ENCODE data around the gene HOXA1.

HOXA1 gene

DNA sequence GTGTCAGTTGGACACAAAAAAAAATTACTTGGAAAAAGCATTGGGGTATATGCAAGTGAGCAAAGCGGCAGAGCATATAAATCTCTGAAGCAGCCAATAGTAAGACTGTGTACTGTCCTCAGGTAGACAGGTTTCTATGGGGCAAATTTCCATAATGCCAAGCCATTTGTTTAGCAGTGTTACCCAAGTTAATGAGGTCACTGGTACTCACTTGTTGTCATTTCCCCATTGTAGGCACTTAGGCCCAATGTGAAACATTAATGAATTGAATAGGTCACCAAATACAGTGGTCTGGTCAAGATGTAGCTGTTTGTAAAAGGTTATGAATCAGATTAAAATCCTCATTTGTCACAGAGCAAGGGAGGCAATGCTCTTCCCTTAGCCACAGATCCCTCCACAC lies 27.5 kb downstream of the HOXA1 start:
- H2BK15ac ChIP-seq (ENCODE audit: low read depth, poor library complexity, severe bottlenecking): no peak overlapping the region
- no peaks in the 10 kb centered on the region for H3K27me3 ChIP-seq (ENCODE audit: control insufficient read depth in 1 of 2, insufficient read depth in 1 of 2, low read length in 2 of 2)
- H4K8ac ChIP-seq (ENCODE audit: low read length): no peak overlapping the region
- H3K79me1 ChIP-seq (replicated peaks; ENCODE audit: low read length, poor library complexity, severe bottlenecking): no peaks in the 10 kb centered on the region
- no peak overlapping the region for H4K91ac ChIP-seq (ENCODE audit: low read length)
- no peak overlapping the region for H3K9ac ChIP-seq (ENCODE audit: low read length)
- H3K18ac ChIP-seq (ENCODE audit: low read depth in 1 of 2, low read length in 2 of 2): no peak overlapping the region
- 90% methylated on average over 1 of the region's 1 CpG for WGBS
- no peak overlapping the region for H3K4me2 ChIP-seq (ENCODE audit: low read length, poor library complexity, severe bottlenecking)
- H3K14ac ChIP-seq (ENCODE audit: low read length in 2 of 2): no peak overlapping the region
- no peak for DNase-seq
- H2AFZ ChIP-seq (ENCODE audit: low read depth, low read length): no peak overlapping the region
- no peak overlapping the region for H2BK5ac ChIP-seq (ENCODE audit: low read depth, low read length, poor library complexity, severe bottlenecking)
- no peak overlapping the region for H3K4me3 ChIP-seq (ENCODE audit: insufficient read depth in 1 of 2, low read depth in 1 of 2, low read length in 2 of 2)
- no peak overlapping the region for H3K23ac ChIP-seq (ENCODE audit: low read length in 2 of 2)
- no peak overlapping the region for H2AK5ac ChIP-seq (ENCODE audit: low read length, severe bottlenecking)
- H2BK120ac ChIP-seq (ENCODE audit: low read depth, low read length): no peak overlapping the region
- no peaks in the 10 kb centered on the region for H3K4me1 ChIP-seq (ENCODE audit: control insufficient read depth, insufficient read depth, low read depth, low read length)
- no peak overlapping the region for H2BK12ac ChIP-seq (ENCODE audit: low read length in 2 of 2)
- H3K36me3 ChIP-seq (ENCODE audit: control insufficient read depth in 1 of 2, insufficient read depth in 2 of 2, low read depth in 1 of 2, low read length in 2 of 2): no peaks in the 10 kb centered on the region
- H3K27ac ChIP-seq (ENCODE audit: low read length, poor library complexity, severe bottlenecking): no peak overlapping the region
- H3K9me3 ChIP-seq (ENCODE audit: control insufficient read depth, low read length): no peaks in the 10 kb centered on the region
- H3K4ac ChIP-seq (ENCODE audit: low read depth in 1 of 2, low read length in 2 of 2): no peak overlapping the region

- no peaks in the 10 kb centered on the region for H3K4me1 ChIP-seq (ENCODE audit: control insufficient read depth, insufficient read depth, low read depth, low read length)
- H3K4ac ChIP-seq (ENCODE audit: low read depth in 1 of 2, low read length in 2 of 2): no peak overlapping the region
- H2BK5ac ChIP-seq (ENCODE audit: low read depth, low read length, poor library complexity, severe bottlenecking): no peak overlapping the region
- H4K8ac ChIP-seq (ENCODE audit: low read length): no peak overlapping the region
- no peak overlapping the region for H3K23ac ChIP-seq (ENCODE audit: low read length in 2 of 2)
- no peak overlapping the region for H2BK12ac ChIP-seq (ENCODE audit: low read length in 2 of 2)
- no peak overlapping the region for H3K9ac ChIP-seq (ENCODE audit: low read length)
- no peak overlapping the region for H3K27ac ChIP-seq (ENCODE audit: low read length, poor library complexity, severe bottlenecking)
- H2AK5ac ChIP-seq (ENCODE audit: low read length, severe bottlenecking): no peak overlapping the region
- no peak overlapping the region for H3K4me2 ChIP-seq (ENCODE audit: low read length, poor library complexity, severe bottlenecking)
- H2BK15ac ChIP-seq (ENCODE audit: low read depth, poor library complexity, severe bottlenecking): no peak overlapping the region
- H3K14ac ChIP-seq (ENCODE audit: low read length in 2 of 2): no peak overlapping the region
- H3K79me1 ChIP-seq (replicated peaks; ENCODE audit: low read length, poor library complexity, severe bottlenecking): no peaks in the 10 kb centered on the region
- H4K91ac ChIP-seq (ENCODE audit: low read length): no peak overlapping the region
- H3K36me3 ChIP-seq (ENCODE audit: control insufficient read depth in 1 of 2, insufficient read depth in 2 of 2, low read depth in 1 of 2, low read length in 2 of 2): no peaks in the 10 kb centered on the region
- DNase-seq: peak; percentile 44
- no peaks in the 10 kb centered on the region for H3K9me3 ChIP-seq (ENCODE audit: control insufficient read depth, low read length)
- no peak overlapping the region for H2BK120ac ChIP-seq (ENCODE audit: low read depth, low read length)
- H2AFZ ChIP-seq (ENCODE audit: low read depth, low read length): no peak overlapping the region
- WGBS: 63% methylated on average over 2 of the region's 3 CpGs
- no peak overlapping the region for H3K4me3 ChIP-seq (ENCODE audit: insufficient read depth in 1 of 2, low read depth in 1 of 2, low read length in 2 of 2)
- H3K18ac ChIP-seq (ENCODE audit: low read depth in 1 of 2, low read length in 2 of 2): no peak overlapping the region
- H3K27me3 ChIP-seq (ENCODE audit: control insufficient read depth in 1 of 2, insufficient read depth in 1 of 2, low read length in 2 of 2): no peaks in the 10 kb centered on the region
These were observed 29.7 kb downstream of the HOXA1 start for GRCh38 chr7:27066148-27066547.

DNA sequence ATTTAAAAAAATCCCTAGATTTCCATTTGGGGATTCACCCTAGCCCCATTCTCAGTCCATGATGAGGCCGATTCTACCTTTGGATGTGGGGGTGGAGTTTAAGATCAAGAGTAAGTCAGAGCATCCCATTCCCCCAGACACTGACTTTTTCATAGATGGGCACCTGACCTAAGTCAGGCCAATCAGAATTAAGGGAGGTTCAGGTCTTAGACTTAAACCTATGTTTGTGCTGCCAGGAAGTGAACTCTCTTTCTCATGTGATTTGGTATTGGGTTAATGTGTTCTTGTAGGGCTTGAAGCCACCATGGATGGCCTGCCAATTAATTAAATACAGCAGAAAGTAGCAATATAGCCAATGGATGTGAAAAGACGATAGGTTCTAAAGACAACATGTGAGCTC lies 30.1 kb downstream of the HOXA1 start:
- Histone ChIP-seq H2AK5ac (ENCODE audit: low read length, severe bottlenecking) (no peak overlapping the region), H3K23ac (ENCODE audit: low read length in 2 of 2) (no peak overlapping the region), H3K79me1 (replicated peaks; ENCODE audit: low read length, poor library complexity, severe bottlenecking) (no peaks in the 10 kb centered on the region), H2BK15ac (ENCODE audit: low read depth, poor library complexity, severe bottlenecking) (no peak overlapping the region), H3K4me2 (ENCODE audit: low read length, poor library complexity, severe bottlenecking) (no peak overlapping the region), H3K27ac (ENCODE audit: low read length, poor library complexity, severe bottlenecking) (no peak overlapping the region), H4K91ac (ENCODE audit: low read length) (no peak overlapping the region), H3K36me3 (ENCODE audit: control insufficient read depth in 1 of 2, insufficient read depth in 2 of 2, low read depth in 1 of 2, low read length in 2 of 2) (no peaks in the 10 kb centered on the region), H3K9ac (ENCODE audit: low read length) (no peak overlapping the region), H3K4ac (ENCODE audit: low read depth in 1 of 2, low read length in 2 of 2) (no peak overlapping the region), H3K4me3 (ENCODE audit: insufficient read depth in 1 of 2, low read depth in 1 of 2, low read length in 2 of 2) (no peak overlapping the region), H2AFZ (ENCODE audit: low read depth, low read length) (no peak overlapping the region), H2BK5ac (ENCODE audit: low read depth, low read length, poor library complexity, severe bottlenecking) (no peak overlapping the region), H3K9me3 (ENCODE audit: control insufficient read depth, low read length) (no peaks in the 10 kb centered on the region), H4K8ac (ENCODE audit: low read length) (no peak overlapping the region), H3K18ac (ENCODE audit: low read depth in 1 of 2, low read length in 2 of 2) (no peak overlapping the region), H2BK120ac (ENCODE audit: low read depth, low read length) (no peak overlapping the region), H2BK12ac (ENCODE audit: low read length in 2 of 2) (no peak overlapping the region), H3K27me3 (ENCODE audit: control insufficient read depth in 1 of 2, insufficient read depth in 1 of 2, low read length in 2 of 2) (no peaks in the 10 kb centered on the region), H3K4me1 (ENCODE audit: control insufficient read depth, insufficient read depth, low read depth, low read length) (no peaks in the 10 kb centered on the region), H3K14ac (ENCODE audit: low read length in 2 of 2) (no peak overlapping the region)
- 78% methylated on average over 1 of the region's 2 CpGs for WGBS
- no peak for DNase-seq

DNA sequence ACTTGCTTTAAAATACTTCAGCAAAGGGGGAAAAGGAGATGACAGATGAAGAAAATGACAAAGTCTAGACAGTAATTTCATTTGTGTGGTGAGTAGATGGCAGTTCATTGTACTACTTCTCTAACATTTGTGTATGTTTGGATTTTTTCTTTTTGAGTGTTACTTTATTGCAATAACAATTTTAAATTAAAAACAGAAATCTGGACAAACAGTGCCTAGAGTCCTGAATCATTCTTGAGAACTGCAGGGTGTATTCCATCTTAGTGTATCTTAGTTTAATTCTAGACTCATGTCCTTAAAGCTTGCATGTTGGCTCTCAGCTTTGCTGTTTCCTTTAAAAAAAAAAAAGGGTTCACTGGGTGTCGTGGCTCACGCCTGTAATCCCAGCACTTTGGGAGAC lies 31.1 kb downstream of the HOXA1 start:
- Histone ChIP-seq H2BK15ac (ENCODE audit: low read depth, poor library complexity, severe bottlenecking) (no peak overlapping the region), H3K4me1 (ENCODE audit: control insufficient read depth, insufficient read depth, low read depth, low read length) (no peaks in the 10 kb centered on the region), H2BK120ac (ENCODE audit: low read depth, low read length) (no peak overlapping the region), H3K18ac (ENCODE audit: low read depth in 1 of 2, low read length in 2 of 2) (no peak overlapping the region), H2BK5ac (ENCODE audit: low read depth, low read length, poor library complexity, severe bottlenecking) (no peak overlapping the region), H3K36me3 (ENCODE audit: control insufficient read depth in 1 of 2, insufficient read depth in 2 of 2, low read depth in 1 of 2, low read length in 2 of 2) (no peaks in the 10 kb centered on the region), H3K4me3 (ENCODE audit: insufficient read depth in 1 of 2, low read depth in 1 of 2, low read length in 2 of 2) (no peak overlapping the region), H3K27ac (ENCODE audit: low read length, poor library complexity, severe bottlenecking) (no peak overlapping the region), H3K9me3 (ENCODE audit: control insufficient read depth, low read length) (no peaks in the 10 kb centered on the region), H4K8ac (ENCODE audit: low read length) (no peak overlapping the region), H3K23ac (ENCODE audit: low read length in 2 of 2) (no peak overlapping the region), H3K27me3 (ENCODE audit: control insufficient read depth in 1 of 2, insufficient read depth in 1 of 2, low read length in 2 of 2) (no peaks in the 10 kb centered on the region), H4K91ac (ENCODE audit: low read length) (no peak overlapping the region), H3K4me2 (ENCODE audit: low read length, poor library complexity, severe bottlenecking) (no peak overlapping the region), H3K79me1 (replicated peaks; ENCODE audit: low read length, poor library complexity, severe bottlenecking) (no peaks in the 10 kb centered on the region), H2AFZ (ENCODE audit: low read depth, low read length) (no peak overlapping the region), H2AK5ac (ENCODE audit: low read length, severe bottlenecking) (no peak overlapping the region), H3K9ac (ENCODE audit: low read length) (peak overlapping the region; percentile 10), H3K4ac (ENCODE audit: low read depth in 1 of 2, low read length in 2 of 2) (no peak overlapping the region), H2BK12ac (ENCODE audit: low read length in 2 of 2) (no peak overlapping the region), H3K14ac (ENCODE audit: low read length in 2 of 2) (no peak overlapping the region)
- 92% methylated on average over 2 of the region's 2 CpGs for WGBS
- no peak for DNase-seq
